Keratinocyte (primary cell): ENCODE data around the gene ACAP3. TPM values are rescaled to one million over a fixed set of nuclear protein-coding genes. Genes with fewer than 3 reads are reported as not detected.

Source experiments
- DNase-seq: peaks from one replicate; pipeline ENCODE4 v3.0.0-alpha.2; 2011; ENCODE audit warnings: low read depth, missing footprints, low spot score
- FAIRE-seq: peaks from 2 replicates; lab custom pipeline; 2011; peaks lifted over from hg19 to GRCh38; lab: Jason Lieb, UNC
- H2AFZ ChIP-seq: 2 replicates; pipeline ENCODE4 v1.6.0; 2012; ENCODE audit warnings: low read length, control low read depth, inconsistent platforms; ENCODE audit not compliant: control insufficient read depth
- H3K27ac ChIP-seq: 2 replicates; pipeline ENCODE4 v1.5.1; 2011; ENCODE audit warnings: low read length; ENCODE audit not compliant: control insufficient read depth, insufficient read depth
- H3K27me3 ChIP-seq: 3 replicates; pipeline ENCODE4 v1.6.0; 2011; ENCODE audit warnings: low read length; ENCODE audit not compliant: control insufficient read depth, insufficient read depth; ENCODE audit errors: extremely low read depth
- H3K36me3 ChIP-seq, 2 experiments: 2 replicates in 1 of 2; 3 replicates in 1 of 2; pipeline ENCODE4 v1.5.1; 2011; ENCODE audit warnings: low read length in 2 of 2, mild to moderate bottlenecking in 1 of 2; ENCODE audit not compliant: control insufficient read depth in 2 of 2, insufficient read depth in 2 of 2; ENCODE audit errors: extremely low read depth in 1 of 2
- H3K4me1 ChIP-seq: 3 replicates; pipeline ENCODE4 v1.5.1; 2011; ENCODE audit warnings: low read length; ENCODE audit not compliant: control insufficient read depth, insufficient read depth; ENCODE audit errors: extremely low read depth
- H3K4me2 ChIP-seq: 3 replicates; pipeline ENCODE4 v1.6.0; 2011; ENCODE audit warnings: low read depth, low read length; ENCODE audit not compliant: control insufficient read depth, insufficient read depth; ENCODE audit errors: extremely low read depth
- H3K4me3 ChIP-seq, 3 experiments: fragments of 200-600 bp in 1 of 3; sonication (generic) in 1 of 3; 2 replicates in 2 of 3; 3 replicates in 1 of 3; pipeline ENCODE4 v1.5.1; 2011 to 2016; ENCODE audit warnings: low read length in 3 of 3, mild to moderate bottlenecking in 3 of 3, control low read depth in 2 of 3, inconsistent platforms in 1 of 3, low read depth in 1 of 3, mixed read lengths in 1 of 3, mixed run types in 1 of 3, moderate library complexity in 1 of 3; ENCODE audit not compliant: control insufficient read depth in 2 of 3, insufficient read depth in 2 of 3; ENCODE audit errors: extremely low read depth in 1 of 3
- H3K79me2 ChIP-seq: 2 replicates; pipeline ENCODE4 v1.6.0; 2012; ENCODE audit warnings: low read length; ENCODE audit not compliant: control insufficient read depth, insufficient read depth
- H3K9ac ChIP-seq: 3 replicates; pipeline ENCODE4 v1.6.0; 2011; ENCODE audit warnings: low read length; ENCODE audit not compliant: control insufficient read depth, insufficient read depth; ENCODE audit errors: extremely low read depth
- H3K9me1 ChIP-seq: 3 replicates; pipeline ENCODE4 v1.6.0; 2011; ENCODE audit warnings: low read length; ENCODE audit not compliant: control insufficient read depth, insufficient read depth; ENCODE audit errors: extremely low read depth
- H3K9me3 ChIP-seq: 2 replicates; pipeline ENCODE4 v1.5.1; 2012; ENCODE audit warnings: low read depth, low read length; ENCODE audit not compliant: control insufficient read depth
- H4K20me1 ChIP-seq: 3 replicates; pipeline ENCODE4 v1.6.0; 2011; ENCODE audit warnings: low read length; ENCODE audit not compliant: control insufficient read depth, insufficient read depth; ENCODE audit errors: extremely low read depth
- EZH2 ChIP-seq: IDR thresholded peaks from one replicate; pipeline ENCODE4 v1.6.1; 2012; ENCODE audit warnings: inconsistent platforms, mild to moderate bottlenecking, low read length, moderate library complexity
- dilution Hi-C: fragments of 300-500 bp; cut with MboI; formaldehyde crosslinking; loops from one replicate; pipeline ENCODE4 v1.7.0; 2020; ENCODE audit warnings: low sequenced_read_pairs; ENCODE audit not compliant: extremely low pct_ligation_motif_present
- polyA plus RNA-seq, 5 experiments: library from polyadenylated mRNA; depleted of rRNA in 3 of 5; stranded (reverse) in 3 of 5; stranded (forward) in 1 of 5; unstranded in 1 of 5; fragments of >200 nt; gene quantifications; 1 replicate in 1 of 5; 2 replicates in 3 of 5; 3 replicates in 1 of 5; pipeline versions ENCODE4 v1.2.1 to v1.2.3, GENCODE V29; 2011 to 2012; ENCODE audit warnings: missing spikeins in 2 of 5, low read depth in 1 of 5, low replicate concordance in 1 of 5
- TF ChIP-seq, protein P1 (sequence below), 3 experiments: IDR thresholded peaks in 1 of 3; conservative IDR thresholded peaks in 1 of 3; optimal IDR thresholded peaks in 1 of 3; 2 replicates in 2 of 3; 3 replicates in 1 of 3; pipeline versions ENCODE3 to v1.5.1; 2011; ENCODE audit warnings: low read length in 3 of 3, mild to moderate bottlenecking in 3 of 3, moderate library complexity in 2 of 3, control low read depth in 1 of 3, inconsistent platforms in 1 of 3; ENCODE audit not compliant: insufficient read depth in 2 of 3; ENCODE audit errors: extremely low read depth in 1 of 3

The ACAP3 gene
- polyA plus RNA-seq, 1 donor (not counting 4 experiments of a cell fraction or from before 2014, with no cell fraction given) = 17.4 TPM

DNA sequence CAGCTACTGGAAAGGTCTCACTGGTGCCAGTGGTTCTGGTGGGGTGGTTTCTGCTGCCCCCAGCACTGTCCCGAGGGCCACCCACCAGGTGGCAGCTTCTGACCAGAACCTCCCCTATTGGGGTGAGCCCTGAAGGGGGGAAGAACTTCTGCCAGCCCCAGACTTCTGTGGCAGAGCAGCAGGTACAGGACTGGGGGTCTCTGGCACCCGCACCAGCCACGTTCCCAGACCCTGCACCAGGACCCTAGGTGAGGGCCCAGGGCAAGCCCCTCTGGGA, 2.3 kb upstream of the ACAP3 start:
- H3K9me1 ChIP-seq = no peaks in the 10 kb centered on the region
- H3K36me3 ChIP-seq = peaks cover 29 to 34% of the 10 kb centered on the region in 2 experiments
- TF ChIP-seq, protein P1, sequence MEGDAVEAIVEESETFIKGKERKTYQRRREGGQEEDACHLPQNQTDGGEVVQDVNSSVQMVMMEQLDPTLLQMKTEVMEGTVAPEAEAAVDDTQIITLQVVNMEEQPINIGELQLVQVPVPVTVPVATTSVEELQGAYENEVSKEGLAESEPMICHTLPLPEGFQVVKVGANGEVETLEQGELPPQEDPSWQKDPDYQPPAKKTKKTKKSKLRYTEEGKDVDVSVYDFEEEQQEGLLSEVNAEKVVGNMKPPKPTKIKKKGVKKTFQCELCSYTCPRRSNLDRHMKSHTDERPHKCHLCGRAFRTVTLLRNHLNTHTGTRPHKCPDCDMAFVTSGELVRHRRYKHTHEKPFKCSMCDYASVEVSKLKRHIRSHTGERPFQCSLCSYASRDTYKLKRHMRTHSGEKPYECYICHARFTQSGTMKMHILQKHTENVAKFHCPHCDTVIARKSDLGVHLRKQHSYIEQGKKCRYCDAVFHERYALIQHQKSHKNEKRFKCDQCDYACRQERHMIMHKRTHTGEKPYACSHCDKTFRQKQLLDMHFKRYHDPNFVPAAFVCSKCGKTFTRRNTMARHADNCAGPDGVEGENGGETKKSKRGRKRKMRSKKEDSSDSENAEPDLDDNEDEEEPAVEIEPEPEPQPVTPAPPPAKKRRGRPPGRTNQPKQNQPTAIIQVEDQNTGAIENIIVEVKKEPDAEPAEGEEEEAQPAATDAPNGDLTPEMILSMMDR (optimal IDR thresholded peaks at IDR 0.05 in 1 of 3, IDR thresholded peaks at IDR 0.05 in 1 of 3, conservative IDR thresholded peaks at IDR 0.05 in 1 of 3; ENCODE audit: extremely low read depth in 1 of 3, insufficient read depth in 2 of 3, low read length in 3 of 3) = no peak
- TF ChIP-seq EZH2 = no peak
- H4K20me1 ChIP-seq = peaks cover 8% of the 10 kb centered on the region
- peak overlapping the region; percentile 77 for H3K9ac ChIP-seq
- no peaks in the 10 kb centered on the region for H3K9me3 ChIP-seq
- H3K27me3 ChIP-seq = no peaks in the 10 kb centered on the region
- no peak overlapping the region for H2AFZ ChIP-seq
- H3K79me2 ChIP-seq = peaks cover 33% of the 10 kb centered on the region
- dilution Hi-C loops = no loop called here
- H3K4me1 ChIP-seq = peaks cover 36% of the 10 kb centered on the region
- H3K4me2 ChIP-seq = peak overlapping the region; percentile 83
- H3K27ac ChIP-seq = peak overlapping the region; percentile 2
- no peak for FAIRE-seq
- no peak for DNase-seq
- peak overlapping the region; percentile 70 to 85 (median 82) for H3K4me3 ChIP-seq

DNA sequence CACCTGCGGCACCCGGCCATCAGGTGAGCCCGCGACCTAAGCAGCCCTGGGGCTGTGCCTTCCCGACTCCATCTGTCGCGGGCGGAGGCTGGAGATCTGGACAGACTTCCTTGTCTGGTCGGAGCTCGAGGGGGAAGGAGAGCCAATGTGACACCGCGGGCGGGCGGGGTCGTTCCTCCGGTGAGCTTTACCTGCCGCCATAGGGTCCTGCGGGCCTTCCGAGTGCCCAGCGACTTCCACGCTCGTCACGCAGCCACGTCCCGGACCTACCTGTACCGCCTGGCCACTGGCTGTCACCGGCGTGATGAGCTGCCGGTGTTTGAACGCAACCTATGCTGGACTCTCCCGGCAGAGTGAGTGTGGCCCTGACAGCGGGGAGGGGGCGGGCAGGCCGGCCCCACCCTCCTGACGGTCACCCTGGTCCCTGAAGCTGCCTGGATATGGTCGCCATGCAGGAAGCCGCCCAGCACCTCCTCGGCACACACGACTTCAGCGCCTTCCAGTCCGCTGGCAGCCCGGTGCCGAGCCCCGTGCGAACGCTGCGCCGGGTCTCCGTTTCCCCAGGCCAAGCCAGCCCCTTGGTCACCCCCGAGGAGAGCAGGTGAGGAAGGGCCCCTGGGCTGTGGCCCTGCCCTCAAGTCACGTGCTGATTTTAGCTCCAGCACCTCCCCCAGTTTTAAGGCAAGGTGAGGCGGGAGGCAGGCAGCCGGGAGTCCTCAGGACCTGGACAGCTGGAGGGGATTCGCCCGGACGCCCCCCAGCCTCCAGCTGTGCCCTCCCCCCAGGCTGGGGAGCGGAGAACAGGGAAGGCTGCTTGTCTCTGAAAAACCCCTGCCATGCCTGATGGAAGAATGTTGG, 1.8 kb upstream of the ACAP3 start:
- no peak overlapping the region for H2AFZ ChIP-seq
- H3K4me2 ChIP-seq = peak overlapping the region; percentile 83
- no peaks in the 10 kb centered on the region for H3K9me3 ChIP-seq
- no peak for FAIRE-seq
- TF ChIP-seq EZH2 = no peak
- TF ChIP-seq, protein P1 (optimal IDR thresholded peaks at IDR 0.05 in 1 of 3, IDR thresholded peaks at IDR 0.05 in 1 of 3, conservative IDR thresholded peaks at IDR 0.05 in 1 of 3; ENCODE audit: extremely low read depth in 1 of 3, insufficient read depth in 2 of 3, low read length in 3 of 3) = no peak
- no peaks in the 10 kb centered on the region for H3K9me1 ChIP-seq
- peak overlapping the region; percentile 63 for H3K27ac ChIP-seq
- peaks cover 42% of the 10 kb centered on the region for H3K4me1 ChIP-seq
- H3K79me2 ChIP-seq = peaks cover 33% of the 10 kb centered on the region
- DNase-seq = no peak
- H3K36me3 ChIP-seq = peaks cover 25 to 32% of the 10 kb centered on the region in 2 experiments
- H3K27me3 ChIP-seq = no peaks in the 10 kb centered on the region
- dilution Hi-C loops = no loop called here
- H3K4me3 ChIP-seq = peak overlapping the region; percentile 70 to 85 (median 82)
- H4K20me1 ChIP-seq = peaks cover 8% of the 10 kb centered on the region
- H3K9ac ChIP-seq = peak overlapping the region; percentile 77
